NCI-H128 (cell line): ENCODE measurements around the gene RRAS.
"Not testable (repeated sequence)": the region's sequence is repeated elsewhere in the genome, so short reads cannot be mapped to it uniquely, and the experiment has no call there.

Source experiments
- DNase-seq: peaks from one replicate; lab custom pipeline; 2025; ENCODE audit not compliant: unreplicated experiment; lab: John Stamatoyannopoulos, UW

Gene RRAS

GRCh38 chr19:49633273-49633672 is 6.7 kb downstream of the RRAS start:
- DNase-seq: not testable (repeated sequence)

GRCh38 chr19:49632576-49632975 is 7.4 kb downstream of the RRAS start:
- DNase-seq: no peak

- DNase-seq: no peak
Measured at GRCh38 chr19:49631610-49632192, 8.2 kb downstream of the RRAS start.

GRCh38 chr19:49631014-49631588 is 8.8 kb downstream of the RRAS start:
- no peak for DNase-seq

- no peak for DNase-seq
Measured at GRCh38 chr19:49629659-49630058, 10.3 kb downstream of the RRAS start.

GRCh38 chr19:49626226-49626625 is 13.7 kb downstream of the RRAS start:
- DNase-seq: no peak

- DNase-seq: no peak
Measured at GRCh38 chr19:49624967-49625910, 14.7 kb downstream of the RRAS start.

- DNase-seq: not testable (repeated sequence)
Measured at GRCh38 chr19:49617860-49618259, 22.1 kb downstream of the RRAS start.

GRCh38 chr19:49616945-49617344 is 23.0 kb downstream of the RRAS start:
- DNase-seq: no peak

GRCh38 chr19:49616532-49616931 is 23.4 kb downstream of the RRAS start:
- DNase-seq: no peak

- DNase-seq: no peak
Measured at GRCh38 chr19:49615861-49616260, 24.1 kb downstream of the RRAS start.

- no peak for DNase-seq
Measured at GRCh38 chr19:49614096-49614833, 25.7 kb downstream of the RRAS start.

- no peak for DNase-seq
Measured at GRCh38 chr19:49613374-49613773, 26.6 kb downstream of the RRAS start.

GRCh38 chr19:49609499-49610092 is 30.3 kb downstream of the RRAS start:
- DNase-seq: no peak

- DNase-seq: no peak
Measured at GRCh38 chr19:49605605-49606004, 34.3 kb downstream of the RRAS start.

- no peak for DNase-seq
Measured at GRCh38 chr19:49602806-49603205, 37.1 kb downstream of the RRAS start.

- DNase-seq: no peak
Measured at GRCh38 chr19:49601482-49602038, 38.4 kb downstream of the RRAS start.

- no peak for DNase-seq
Measured at GRCh38 chr19:49599378-49600295, 40.3 kb downstream of the RRAS start.

- DNase-seq: no peak
Measured at GRCh38 chr19:49597703-49597974, 42.3 kb downstream of the RRAS start.
